CD4-positive, alpha-beta memory T cell (primary cell): ENCODE data around the gene MRTO4. TPM values are rescaled to one million over a fixed set of nuclear protein-coding genes. Genes with fewer than 3 reads are reported as not detected.
"Not testable (repeated sequence)": the region's sequence is repeated elsewhere in the genome, so short reads cannot be mapped to it uniquely, and the experiment has no call there.

Experiments
- CTCF ChIA-PET: fragments of 350-600 bp; sonication (Branson Sonifier 250); formaldehyde crosslinking; loops from one replicate; lab custom pipeline; 2021; ENCODE audit warnings: inconsistent platforms; ENCODE audit not compliant: partially characterized antibody; lab: Charles Lee
- POLR2A ChIA-PET: fragments of 350-600 bp; sonication (Branson Sonifier 250); formaldehyde crosslinking; loops from one replicate; lab custom pipeline; 2021; ENCODE audit not compliant: partially characterized antibody; lab: Charles Lee
- DNase-seq, 5 donors: peaks; one replicate each; pipeline versions ENCODE4 v3.0.0 to v3.0.0-alpha.2; 2020 to 2022; ENCODE audit warnings: mixed read lengths in 1 of 5
- H3K27ac ChIP-seq: one replicate; pipeline ENCODE4 v1.7.0; 2013; ENCODE audit warnings: low read depth, low read length
- H3K27me3 ChIP-seq: 2 replicates; pipeline ENCODE4 v1.7.0; 2013; ENCODE audit warnings: mild to moderate bottlenecking, low read length, moderate library complexity; ENCODE audit not compliant: insufficient read depth
- H3K36me3 ChIP-seq: 2 replicates; pipeline ENCODE4 v1.7.0; 2013; ENCODE audit warnings: mild to moderate bottlenecking, low read length, moderate library complexity; ENCODE audit not compliant: insufficient read depth
- H3K4me1 ChIP-seq: 2 replicates; pipeline ENCODE4 v1.7.0; 2013; ENCODE audit warnings: mild to moderate bottlenecking, low read length, moderate library complexity; ENCODE audit not compliant: insufficient read depth
- H3K4me3 ChIP-seq, 2 donors: one replicate each; pipeline ENCODE4 v1.7.0; 2013; ENCODE audit warnings: low read length in 2 of 2, mild to moderate bottlenecking in 1 of 2
- H3K9me3 ChIP-seq, 2 donors: one replicate each; pipeline ENCODE4 v1.7.0; 2013; ENCODE audit warnings: low read length in 2 of 2, control low read depth in 1 of 2; ENCODE audit not compliant: control insufficient read depth in 1 of 2
- H3K27ac Mint-ChIP-seq, 7 donors: one replicate each; pipeline ENCODE4 v1.8.0; 2020 to 2021; ENCODE audit warnings: mixed read lengths in 7 of 7, mild to moderate bottlenecking in 6 of 7, inconsistent platforms in 3 of 7, moderate library complexity in 3 of 7
- H3K27me3 Mint-ChIP-seq, 2 donors: one replicate each; pipeline ENCODE4 v1.8.0; 2020 to 2021; ENCODE audit warnings: mixed read lengths in 2 of 2
- H3K36me3 Mint-ChIP-seq, 2 donors: one replicate each; pipeline ENCODE4 v1.8.0; 2020 to 2021; ENCODE audit warnings: mixed read lengths in 2 of 2, inconsistent platforms in 1 of 2, mild to moderate bottlenecking in 1 of 2
- H3K4me1 Mint-ChIP-seq, 4 donors: one replicate each; pipeline ENCODE4 v1.8.0; 2020 to 2021; ENCODE audit warnings: mixed read lengths in 4 of 4, mild to moderate bottlenecking in 1 of 4
- H3K4me3 Mint-ChIP-seq, 8 donors: one replicate each; pipeline ENCODE4 v1.8.0; 2020 to 2021; ENCODE audit warnings: mixed read lengths in 8 of 8, mild to moderate bottlenecking in 7 of 8, moderate library complexity in 6 of 8, inconsistent platforms in 3 of 8
- H3K9me3 Mint-ChIP-seq, 8 donors: one replicate each; pipeline ENCODE4 v1.8.0; 2020 to 2021; ENCODE audit warnings: mixed read lengths in 8 of 8, mild to moderate bottlenecking in 5 of 8, inconsistent platforms in 3 of 8, moderate library complexity in 1 of 8
- intact Hi-C: fragments of 100-400 bp; cut with micrococcal nuclease; formaldehyde crosslinking; loops from one replicate; pipeline ENCODE4 v1.15.1; 2023
- polyA plus RNA-seq, 2 donors: library from polyadenylated mRNA; unstranded; fragments of 300-500 nt; fragmentation: Illumina TruSeq; gene quantifications; one replicate each; pipeline ENCODE4 v1.2.3, GENCODE V29; 2021
- total RNA-seq, 2 experiments: library from RNA; stranded (reverse); gene quantifications; one replicate each; pipeline ENCODE4 v1.2.3, GENCODE V29; 2021

MRTO4 gene
- total and polyA plus RNA-seq, 4 experiments from 2014 or later: 14.1 to 23.7 (median 17.8) TPM

- intact Hi-C loops: no loop called here
- H3K27me3 ChIP-seq: no peaks in the 10 kb centered on the region
- peaks cover 75% of the 10 kb centered on the region for H3K36me3 ChIP-seq
- Mint-ChIP-seq H3K27ac (peak overlapping the region in 1 of 7 donors; percentile 4), H3K4me3 (no peak overlapping the region), H3K4me1 (peaks cover 0 to 8% (median 5%) of the 10 kb centered on the region in 4 donors), H3K9me3 (peaks cover 0 to 1% (median 0%) of the 10 kb centered on the region in 8 donors), H3K36me3 (peaks cover 55 to 82% of the 10 kb centered on the region in 2 donors), H3K27me3 (no peaks in the 10 kb centered on the region)
- no peak overlapping the region for H3K27ac ChIP-seq
- POLR2A ChIA-PET: no interaction called here
- H3K4me1 ChIP-seq: no peaks in the 10 kb centered on the region
- CTCF ChIA-PET: interaction anchor here (0.6 to 1.4 kb wide), 2 partner anchors 11 to 428 kb away, joined by 3 to 7 read pairs; no protein-coding TSS in a partner anchor
- DNase-seq: no peak
- H3K4me3 ChIP-seq: no peak overlapping the region
- H3K9me3 ChIP-seq: no peaks in the 10 kb centered on the region
Measured at GRCh38 chr1:19222979-19223824, 28.4 kb upstream of the MRTO4 start.

GRCh38 chr1:19229229-19229628 lies 22.4 kb upstream of the MRTO4 start:
- Histone ChIP-seq H3K4me1 (no peaks in the 10 kb centered on the region), H3K4me3 (no peak overlapping the region), H3K9me3 (no peaks in the 10 kb centered on the region), H3K27me3 (no peaks in the 10 kb centered on the region), H3K27ac (no peak overlapping the region), H3K36me3 (peaks cover 60% of the 10 kb centered on the region)
- no peak overlapping the region for H3K4me3 Mint-ChIP-seq
- CTCF ChIA-PET: interaction anchor here (3.1 kb wide), 1 partner anchor 10 kb away, joined by 8 read pairs; no protein-coding TSS in a partner anchor
- POLR2A ChIA-PET: no interaction called here
- H3K27me3 Mint-ChIP-seq: no peaks in the 10 kb centered on the region
- H3K36me3 Mint-ChIP-seq: peaks cover 46 to 77% of the 10 kb centered on the region in 2 donors
- H3K9me3 Mint-ChIP-seq: peaks cover 0 to 1% (median 0%) of the 10 kb centered on the region in 8 donors
- intact Hi-C loops: no loop called here
- peak overlapping the region in 2 of 7 donors; percentile 17 to 27 for H3K27ac Mint-ChIP-seq
- no peak for DNase-seq
- H3K4me1 Mint-ChIP-seq: peaks cover 0 to 3% (median under 1%) of the 10 kb centered on the region in 4 donors

- peaks cover 0 to 2% (median under 1%) of the 10 kb centered on the region in 4 donors for H3K4me1 Mint-ChIP-seq
- peaks cover 40 to 70% of the 10 kb centered on the region in 2 donors for H3K36me3 Mint-ChIP-seq
- no peaks in the 10 kb centered on the region for H3K27me3 ChIP-seq
- no peak overlapping the region for H3K4me3 ChIP-seq
- H3K36me3 ChIP-seq: peaks cover 57% of the 10 kb centered on the region
- no peak overlapping the region for H3K4me3 Mint-ChIP-seq
- H3K9me3 Mint-ChIP-seq: no peaks in the 10 kb centered on the region
- intact Hi-C loops: no loop called here
- no peaks in the 10 kb centered on the region for H3K4me1 ChIP-seq
- H3K27me3 Mint-ChIP-seq: no peaks in the 10 kb centered on the region
- DNase-seq: no peak
- ChIA-PET CTCF (interaction anchor here (3.1 kb wide), 1 partner anchor 9 kb away, joined by 8 read pairs; no protein-coding TSS in a partner anchor), POLR2A (no interaction called here)
- no peak overlapping the region for H3K27ac ChIP-seq
- no peaks in the 10 kb centered on the region for H3K9me3 ChIP-seq
- H3K27ac Mint-ChIP-seq: peak overlapping the region in 3 of 7 donors; percentile 43 to 68 (median 48)
Measured at GRCh38 chr1:19229828-19230325, 21.7 kb upstream of the MRTO4 start.

- H3K27ac ChIP-seq, H3K4me1 ChIP-seq, CTCF ChIA-PET, H3K4me3 ChIP-seq, H3K27me3 Mint-ChIP-seq, H3K9me3 ChIP-seq, H3K9me3 Mint-ChIP-seq, intact Hi-C loops, POLR2A ChIA-PET, H3K27me3 ChIP-seq, H3K4me1 Mint-ChIP-seq, H3K4me3 Mint-ChIP-seq, DNase-seq: not testable (repeated sequence)
- Mint-ChIP-seq H3K36me3 (peaks cover 34 to 62% of the 10 kb centered on the region in 2 donors), H3K27ac (peak overlapping the region in 1 of 7 donors; percentile 37)
- H3K36me3 ChIP-seq: peaks cover 49% of the 10 kb centered on the region
Measured at GRCh38 chr1:19231736-19232523, 19.7 kb upstream of the MRTO4 start.

- H3K27ac ChIP-seq: no peak overlapping the region
- Mint-ChIP-seq H3K36me3 (peaks cover 35 to 63% of the 10 kb centered on the region in 2 donors), H3K4me1 (peaks cover 0 to 1% (median 0%) of the 10 kb centered on the region in 4 donors), H3K27me3 (no peaks in the 10 kb centered on the region), H3K4me3 (no peak overlapping the region), H3K27ac (peak overlapping the region in 1 of 7 donors; percentile 29), H3K9me3 (no peaks in the 10 kb centered on the region)
- intact Hi-C loops: no loop called here
- H3K4me1 ChIP-seq: no peaks in the 10 kb centered on the region
- CTCF ChIA-PET: interaction anchor here (2.5 kb wide), 1 partner anchor 9 kb away, joined by 7 read pairs; no protein-coding TSS in a partner anchor
- DNase-seq: no peak
- POLR2A ChIA-PET: no interaction called here
- no peaks in the 10 kb centered on the region for H3K9me3 ChIP-seq
- H3K27me3 ChIP-seq: no peaks in the 10 kb centered on the region
- no peak overlapping the region for H3K4me3 ChIP-seq
- peaks cover 50% of the 10 kb centered on the region for H3K36me3 ChIP-seq
Measured at GRCh38 chr1:19232524-19232846, 19.1 kb upstream of the MRTO4 start.

GRCh38 chr1:19234224-19234623 lies 17.4 kb upstream of the MRTO4 start:
- no peaks in the 10 kb centered on the region for H3K9me3 ChIP-seq
- peak overlapping the region in 1 of 7 donors; percentile 50 for H3K27ac Mint-ChIP-seq
- peaks cover 43 to 70% of the 10 kb centered on the region in 2 donors for H3K36me3 Mint-ChIP-seq
- peaks cover 67% of the 10 kb centered on the region for H3K36me3 ChIP-seq
- POLR2A ChIA-PET: no interaction called here
- intact Hi-C loops: no loop called here
- no peak for DNase-seq
- no peaks in the 10 kb centered on the region for H3K4me1 Mint-ChIP-seq
- H3K4me3 Mint-ChIP-seq: no peak overlapping the region
- H3K27me3 Mint-ChIP-seq: no peaks in the 10 kb centered on the region
- CTCF ChIA-PET: interaction anchor here (1.0 to 2.5 kb wide), 3 partner anchors 11 to 417 kb away, joined by 3 to 7 read pairs (median 4); no protein-coding TSS in a partner anchor
- no peak overlapping the region for H3K27ac ChIP-seq
- H3K4me1 ChIP-seq: no peaks in the 10 kb centered on the region
- no peaks in the 10 kb centered on the region for H3K27me3 ChIP-seq
- no peak overlapping the region for H3K4me3 ChIP-seq
- no peaks in the 10 kb centered on the region for H3K9me3 Mint-ChIP-seq
